Measurements from ENCODE around the gene KLLN. TPM values are rescaled to one million over a fixed set of nuclear protein-coding genes. Genes with fewer than 3 reads are reported as not detected.

The KLLN gene
- total and polyA plus RNA-seq, 9 of the 15 experiments (the other 6 are each of a cell fraction or from before 2014, with no cell fraction given), result 0.07 to 0.40 (median 0.25) TPM

DNA sequence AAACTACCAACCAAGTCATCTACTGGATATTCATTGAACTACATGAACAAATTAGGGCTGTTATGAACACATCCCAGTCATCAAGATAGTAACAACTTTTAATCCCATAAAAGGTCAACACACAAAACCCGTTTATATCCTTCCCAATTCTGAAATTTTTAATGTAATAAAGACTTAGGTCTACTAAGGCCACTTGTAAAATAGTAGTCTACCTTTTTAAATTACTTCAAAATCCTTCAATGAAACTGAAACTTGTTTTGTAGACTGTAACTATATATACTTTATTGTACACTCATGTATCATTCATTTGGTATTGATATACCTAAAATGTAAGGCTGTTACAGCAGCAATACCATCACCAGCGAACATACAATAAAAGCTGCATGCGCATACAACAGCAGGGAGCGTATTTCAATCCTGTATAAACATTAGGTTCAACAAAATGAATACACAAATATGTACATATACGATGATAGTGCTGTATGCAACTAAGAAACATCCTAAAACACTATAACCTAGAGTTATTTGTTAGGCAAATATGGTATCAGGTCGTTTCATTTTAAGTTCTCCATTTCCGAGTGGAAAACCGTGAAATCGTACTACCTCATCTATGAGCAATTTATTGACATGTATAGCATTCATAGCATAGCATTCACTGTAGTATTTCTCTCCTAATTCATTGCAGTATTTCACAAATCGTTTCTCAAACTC lies 46.3 kb downstream of the KLLN start:
- CTCF ChIA-PET (ENCODE audit: low intra/inter-chr PET ratio), result no interaction called here
- Histone ChIP-seq H3K9me1 (ENCODE audit: control insufficient read depth, insufficient read depth, low read length) (no peaks in the 10 kb centered on the region), H3K4me3 (peak overlapping the region; percentile 49), H3K4me2 (ENCODE audit: insufficient read depth, low read length) (peak overlapping the region; percentile 98), H3K4me1 (replicated peaks in 1 of 2; ENCODE audit: control insufficient read depth in 2 of 2, insufficient read depth in 2 of 2, low read length in 2 of 2) (peaks cover 3 to 5% of the 10 kb centered on the region in 2 experiments; a peak in 3 of 5 replicates), H3K9ac (ENCODE audit: insufficient read depth in 1 of 2, low read depth in 2 of 2, low read length in 2 of 2) (peak overlapping the region; percentile 85 to 93), H3K36me3 (ENCODE audit: control insufficient read depth, insufficient read depth, low read length) (peaks cover 23% of the 10 kb centered on the region), H3K27me3 (ENCODE audit: control insufficient read depth in 2 of 2, insufficient read depth in 2 of 2, low read length in 2 of 2) (no peaks in the 10 kb centered on the region), H3K79me2 (ENCODE audit: control insufficient read depth, insufficient read depth, low read length) (peaks cover 57% of the 10 kb centered on the region), H3K27ac (ENCODE audit: extremely low read depth, low read depth, low read length) (peak overlapping the region; percentile 77), H4K20me1 (replicated peaks; ENCODE audit: control insufficient read depth, insufficient read depth, low read length) (no peaks in the 10 kb centered on the region; the same call in 1 of the 2 replicates), H3K9me3 (replicated peaks; ENCODE audit: control insufficient read depth, insufficient read depth, low read depth, low read length) (no peaks in the 10 kb centered on the region), H2AFZ (ENCODE audit: low read depth, low read length) (peak overlapping the region; percentile 99; the same call in 1 of the 2 replicates)
- ATAC-seq (peak; percentile 15), DNase-seq (ENCODE audit: extremely low read depth in 1 of 4, low spot score in 3 of 4) (peak in 1 of 4 experiments; percentile 2), FAIRE-seq (peak; percentile 29)
- intact Hi-C loops (cut with micrococcal nuclease), result loop anchor here (5.0 kb wide), 1 partner anchor 45 kb away; the partner anchor contains the start of genes KLLN and PTEN
- TF ChIP-seq ZNF408 (CRISPR knock-in tag; IDR thresholded peaks at IDR 0.05; ENCODE audit: low read depth) (no peak), KHSRP (IDR thresholded peaks at IDR 0.05) (no peak), HMBOX1 (IDR thresholded peaks at IDR 0.05) (peak; percentile 49; the same call in 1 of the 2 replicates), MCM7 (IDR thresholded peaks at IDR 0.05) (no peak), TARDBP (IDR thresholded peaks at IDR 0.05) (no peak), SRF (CRISPR knock-in tag; IDR thresholded peaks at IDR 0.05) (peak in 1 of 2 experiments; percentile 69; a peak in 2 of 4 replicates), HDGF (IDR thresholded peaks at IDR 0.05) (no peak), POLR2AphosphoS2 (IDR thresholded peaks at IDR 0.05; ENCODE audit: low read length) (no peak)
- TF ChIP-seq, protein P1, sequence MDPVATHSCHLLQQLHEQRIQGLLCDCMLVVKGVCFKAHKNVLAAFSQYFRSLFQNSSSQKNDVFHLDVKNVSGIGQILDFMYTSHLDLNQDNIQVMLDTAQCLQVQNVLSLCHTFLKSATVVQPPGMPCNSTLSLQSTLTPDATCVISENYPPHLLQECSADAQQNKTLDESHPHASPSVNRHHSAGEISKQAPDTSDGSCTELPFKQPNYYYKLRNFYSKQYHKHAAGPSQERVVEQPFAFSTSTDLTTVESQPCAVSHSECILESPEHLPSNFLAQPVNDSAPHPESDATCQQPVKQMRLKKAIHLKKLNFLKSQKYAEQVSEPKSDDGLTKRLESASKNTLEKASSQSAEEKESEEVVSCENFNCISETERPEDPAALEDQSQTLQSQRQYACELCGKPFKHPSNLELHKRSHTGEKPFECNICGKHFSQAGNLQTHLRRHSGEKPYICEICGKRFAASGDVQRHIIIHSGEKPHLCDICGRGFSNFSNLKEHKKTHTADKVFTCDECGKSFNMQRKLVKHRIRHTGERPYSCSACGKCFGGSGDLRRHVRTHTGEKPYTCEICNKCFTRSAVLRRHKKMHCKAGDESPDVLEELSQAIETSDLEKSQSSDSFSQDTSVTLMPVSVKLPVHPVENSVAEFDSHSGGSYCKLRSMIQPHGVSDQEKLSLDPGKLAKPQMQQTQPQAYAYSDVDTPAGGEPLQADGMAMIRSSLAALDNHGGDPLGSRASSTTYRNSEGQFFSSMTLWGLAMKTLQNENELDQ (CRISPR knock-in tag; IDR thresholded peaks at IDR 0.05; ENCODE audit: borderline replicate concordance), result 0 out of 2 replicates have a peak, but pooled peaks have one; percentile 40
- TF ChIP-seq, protein P2, sequence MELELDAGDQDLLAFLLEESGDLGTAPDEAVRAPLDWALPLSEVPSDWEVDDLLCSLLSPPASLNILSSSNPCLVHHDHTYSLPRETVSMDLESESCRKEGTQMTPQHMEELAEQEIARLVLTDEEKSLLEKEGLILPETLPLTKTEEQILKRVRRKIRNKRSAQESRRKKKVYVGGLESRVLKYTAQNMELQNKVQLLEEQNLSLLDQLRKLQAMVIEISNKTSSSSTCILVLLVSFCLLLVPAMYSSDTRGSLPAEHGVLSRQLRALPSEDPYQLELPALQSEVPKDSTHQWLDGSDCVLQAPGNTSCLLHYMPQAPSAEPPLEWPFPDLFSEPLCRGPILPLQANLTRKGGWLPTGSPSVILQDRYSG (tag; conservative IDR thresholded peaks at IDR 0.05; ENCODE audit: low read depth), result no peak
- TF ChIP-seq, protein P3, sequence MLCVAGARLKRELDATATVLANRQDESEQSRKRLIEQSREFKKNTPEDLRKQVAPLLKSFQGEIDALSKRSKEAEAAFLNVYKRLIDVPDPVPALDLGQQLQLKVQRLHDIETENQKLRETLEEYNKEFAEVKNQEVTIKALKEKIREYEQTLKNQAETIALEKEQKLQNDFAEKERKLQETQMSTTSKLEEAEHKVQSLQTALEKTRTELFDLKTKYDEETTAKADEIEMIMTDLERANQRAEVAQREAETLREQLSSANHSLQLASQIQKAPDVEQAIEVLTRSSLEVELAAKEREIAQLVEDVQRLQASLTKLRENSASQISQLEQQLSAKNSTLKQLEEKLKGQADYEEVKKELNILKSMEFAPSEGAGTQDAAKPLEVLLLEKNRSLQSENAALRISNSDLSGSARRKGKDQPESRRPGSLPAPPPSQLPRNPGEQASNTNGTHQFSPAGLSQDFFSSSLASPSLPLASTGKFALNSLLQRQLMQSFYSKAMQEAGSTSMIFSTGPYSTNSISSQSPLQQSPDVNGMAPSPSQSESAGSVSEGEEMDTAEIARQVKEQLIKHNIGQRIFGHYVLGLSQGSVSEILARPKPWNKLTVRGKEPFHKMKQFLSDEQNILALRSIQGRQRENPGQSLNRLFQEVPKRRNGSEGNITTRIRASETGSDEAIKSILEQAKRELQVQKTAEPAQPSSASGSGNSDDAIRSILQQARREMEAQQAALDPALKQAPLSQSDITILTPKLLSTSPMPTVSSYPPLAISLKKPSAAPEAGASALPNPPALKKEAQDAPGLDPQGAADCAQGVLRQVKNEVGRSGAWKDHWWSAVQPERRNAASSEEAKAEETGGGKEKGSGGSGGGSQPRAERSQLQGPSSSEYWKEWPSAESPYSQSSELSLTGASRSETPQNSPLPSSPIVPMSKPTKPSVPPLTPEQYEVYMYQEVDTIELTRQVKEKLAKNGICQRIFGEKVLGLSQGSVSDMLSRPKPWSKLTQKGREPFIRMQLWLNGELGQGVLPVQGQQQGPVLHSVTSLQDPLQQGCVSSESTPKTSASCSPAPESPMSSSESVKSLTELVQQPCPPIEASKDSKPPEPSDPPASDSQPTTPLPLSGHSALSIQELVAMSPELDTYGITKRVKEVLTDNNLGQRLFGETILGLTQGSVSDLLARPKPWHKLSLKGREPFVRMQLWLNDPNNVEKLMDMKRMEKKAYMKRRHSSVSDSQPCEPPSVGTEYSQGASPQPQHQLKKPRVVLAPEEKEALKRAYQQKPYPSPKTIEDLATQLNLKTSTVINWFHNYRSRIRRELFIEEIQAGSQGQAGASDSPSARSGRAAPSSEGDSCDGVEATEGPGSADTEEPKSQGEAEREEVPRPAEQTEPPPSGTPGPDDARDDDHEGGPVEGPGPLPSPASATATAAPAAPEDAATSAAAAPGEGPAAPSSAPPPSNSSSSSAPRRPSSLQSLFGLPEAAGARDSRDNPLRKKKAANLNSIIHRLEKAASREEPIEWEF (CRISPR knock-in tag; IDR thresholded peaks at IDR 0.05), result no peak
- POLR2A ChIA-PET, result no interaction called here
- BruUV-seq (replicated peaks), result no TSS peak
- 1% methylated on average over 10 of the region's 10 CpGs for WGBS (ENCODE audit: insufficient coverage, low coverage, missing lambda C conversion rate)
- in situ Hi-C loops (cut with MboI), result no loop called here
